Endothelial cell of umbilical vein (primary cell): Measurements from ENCODE around the gene PTCH1. TPM values are rescaled to one million over a fixed set of nuclear protein-coding genes. Genes with fewer than 3 reads are reported as not detected.

Experiments used
- BruUV-seq: library from RNA; stranded (reverse); fragments of 400-500 nt; replicated peaks from 2 replicates; lab custom pipeline; 2021; lab: Mats Ljungman, UMichigan
- CTCF ChIA-PET: fragments of 300-600, 350-600 bp; sonication (Branson Sonifier 250); formaldehyde crosslinking; loops from one replicate; lab custom pipeline; 2021; ENCODE audit warnings: antibody characterized with exemption, inconsistent platforms; lab: Charles Lee
- POLR2A ChIA-PET: fragments of 300-600, 350-600 bp; sonication (Branson Sonifier 250); formaldehyde crosslinking; loops from one replicate; lab custom pipeline; 2021; ENCODE audit warnings: antibody characterized with exemption, inconsistent platforms; lab: Charles Lee
- DNase-seq: peaks from one replicate; pipeline ENCODE4 v3.0.0-alpha.2; 2011; ENCODE audit warnings: low read depth, low spot score
- FAIRE-seq: peaks from 2 replicates; lab custom pipeline; 2011; peaks lifted over from hg19 to GRCh38; lab: Jason Lieb, UNC
- H2AFZ ChIP-seq: 2 replicates; pipeline ENCODE4 v1.6.0; 2012; ENCODE audit warnings: low read depth, low read length, control low read depth, inconsistent platforms
- H3K27ac ChIP-seq: 2 replicates; pipeline ENCODE4 v1.5.1; 2011; ENCODE audit warnings: low read depth, mild to moderate bottlenecking, control low read depth, low read length, moderate library complexity; ENCODE audit not compliant: insufficient read depth
- H3K27me3 ChIP-seq, 2 experiments: 2 replicates each; pipeline versions ENCODE4 v1.6.0 to v1.6.1; 2011; ENCODE audit warnings: low read length in 2 of 2, mixed read lengths in 1 of 2; ENCODE audit not compliant: control insufficient read depth in 2 of 2, insufficient read depth in 2 of 2
- H3K36me3 ChIP-seq, 2 experiments: 2 replicates in 1 of 2; 3 replicates in 1 of 2; pipeline ENCODE4 v1.5.1; 2011; ENCODE audit warnings: low read length in 2 of 2, mild to moderate bottlenecking in 1 of 2, moderate library complexity in 1 of 2; ENCODE audit not compliant: control insufficient read depth in 2 of 2, insufficient read depth in 2 of 2; ENCODE audit errors: extremely low read depth in 1 of 2
- H3K4me1 ChIP-seq: 3 replicates; pipeline ENCODE4 v1.5.1; 2011; ENCODE audit warnings: mild to moderate bottlenecking, low read length; ENCODE audit not compliant: control insufficient read depth, insufficient read depth; ENCODE audit errors: extremely low read depth
- H3K4me2 ChIP-seq: 2 replicates; pipeline ENCODE4 v1.6.1; 2011; ENCODE audit warnings: low read length, control low read depth, mixed read lengths; ENCODE audit not compliant: insufficient read depth
- H3K4me3 ChIP-seq, 3 experiments: fragments of 200-600 bp in 1 of 3; sonication (generic), shearing (Covaris generic) in 1 of 3; replicated peaks in 1 of 3; 2 replicates each; pipeline ENCODE4 v1.5.1; 2011 to 2016; ENCODE audit warnings: control low read depth in 3 of 3, low read length in 3 of 3, mild to moderate bottlenecking in 2 of 3, inconsistent platforms in 1 of 3, low read depth in 1 of 3, moderate library complexity in 1 of 3; ENCODE audit not compliant: insufficient read depth in 1 of 3
- H3K79me2 ChIP-seq: 2 replicates; pipeline ENCODE4 v1.6.0; 2012; ENCODE audit warnings: low read length, inconsistent platforms; ENCODE audit not compliant: control insufficient read depth, insufficient read depth
- H3K9ac ChIP-seq: replicated peaks from 2 replicates; pipeline ENCODE3; 2011; ENCODE audit warnings: low read length, control low read depth; ENCODE audit not compliant: insufficient read depth; ENCODE audit errors: extremely low read depth
- H3K9me1 ChIP-seq: replicated peaks from 3 replicates; pipeline ENCODE4 v1.6.0; 2011; ENCODE audit warnings: mild to moderate bottlenecking, low read length; ENCODE audit not compliant: control insufficient read depth, insufficient read depth; ENCODE audit errors: extremely low read depth
- H3K9me3 ChIP-seq: replicated peaks from 2 replicates; pipeline ENCODE4 v1.5.1; 2012; ENCODE audit warnings: low read length, inconsistent platforms; ENCODE audit not compliant: control insufficient read depth, insufficient read depth
- H4K20me1 ChIP-seq: replicated peaks from 2 replicates; pipeline ENCODE3; 2011; ENCODE audit warnings: mild to moderate bottlenecking, low read length; ENCODE audit not compliant: control insufficient read depth, insufficient read depth; ENCODE audit errors: extremely low read depth
- CTCF ChIP-seq, 2 donors: IDR thresholded peaks; 1 replicate in 1 of 2; 2 replicates in 1 of 2; pipeline ENCODE4 v1.5.1; 2011; ENCODE audit warnings: low read length in 2 of 2, mild to moderate bottlenecking in 2 of 2, moderate library complexity in 2 of 2, control low read depth in 1 of 2, inconsistent platforms in 1 of 2, low read depth in 1 of 2; ENCODE audit not compliant: insufficient read depth in 1 of 2; ENCODE audit errors: extremely low read depth in 1 of 2
- EZH2 ChIP-seq: IDR thresholded peaks from 2 replicates; pipeline ENCODE4 v1.6.1; 2012; ENCODE audit warnings: borderline replicate concordance, low read depth, mild to moderate bottlenecking, moderate library complexity, low read length, inconsistent platforms; ENCODE audit not compliant: severe bottlenecking
- FOS ChIP-seq: IDR thresholded peaks from 2 replicates; pipeline ENCODE4 v1.6.1; 2011; ENCODE audit warnings: mild to moderate bottlenecking, low read length, moderate library complexity, borderline replicate concordance; ENCODE audit not compliant: insufficient read depth
- GATA2 ChIP-seq: IDR thresholded peaks from 2 replicates; pipeline ENCODE4 v1.7.0; 2011; ENCODE audit warnings: low read depth, mild to moderate bottlenecking, moderate library complexity, mixed read lengths, low read length; ENCODE audit not compliant: insufficient read length, insufficient read depth
- JUN ChIP-seq: IDR thresholded peaks from 2 replicates; pipeline ENCODE4 v1.6.1; 2011; ENCODE audit warnings: borderline replicate concordance, low read depth; ENCODE audit not compliant: insufficient read length, insufficient read depth
- MAX ChIP-seq: IDR thresholded peaks from 2 replicates; pipeline ENCODE4 v1.6.1; 2011; ENCODE audit not compliant: insufficient read depth, insufficient read length
- MYC ChIP-seq: IDR thresholded peaks from one replicate; pipeline ENCODE4 v1.6.1; 2011; ENCODE audit warnings: mild to moderate bottlenecking, low read depth, low read length
- POLR2A ChIP-seq: IDR thresholded peaks from 2 replicates; pipeline ENCODE4 v1.6.1; 2012; ENCODE audit warnings: low read depth, mild to moderate bottlenecking, control low read depth, low read length
- POLR2AphosphoS5 ChIP-seq: IDR thresholded peaks from 2 replicates; pipeline ENCODE4 v1.6.1; 2012; ENCODE audit warnings: low read depth, mild to moderate bottlenecking, control low read depth, low read length, moderate library complexity; ENCODE audit not compliant: insufficient read depth
- dilution Hi-C: fragments of 300-500 bp; cut with MboI; formaldehyde crosslinking; loops from one replicate; pipeline ENCODE4 v1.15.0; 2019; ENCODE audit warnings: low sequenced_read_pairs; ENCODE audit not compliant: extremely low pct_ligation_motif_present
- intact Hi-C: fragments of 100-400 bp; cut with micrococcal nuclease; formaldehyde crosslinking; loops from one replicate; pipeline ENCODE4 v1.10.0; 2022
- polyA plus RNA-seq, 4 experiments: library from polyadenylated mRNA; depleted of rRNA in 3 of 4; stranded (reverse) in 3 of 4; unstranded in 1 of 4; fragments of >200 nt; gene quantifications; 2 replicates each; pipeline versions ENCODE4 v1.2.1 to v1.2.3, GENCODE V29; 2011 to 2012; ENCODE audit warnings: missing spikeins in 1 of 4
- total RNA-seq: library from RNA; stranded (reverse); gene quantifications from 2 replicates; pipeline ENCODE4 v1.2.3, GENCODE V29; 2021

Gene PTCH1
- total and polyA plus RNA-seq, 2 donors (not counting 3 experiments of a cell fraction or from before 2014, with no cell fraction given): 3.9 to 12.1 TPM

- intact Hi-C loops: no loop called here
- peaks cover 36% of the 10 kb centered on the region for H3K4me1 ChIP-seq
- FAIRE-seq: no peak
- H3K27ac ChIP-seq: no peak overlapping the region
- no peak for DNase-seq
- ChIA-PET CTCF (no interaction called here), POLR2A (no interaction called here)
- BruUV-seq: no TSS peak
- no peak overlapping the region for H3K9ac ChIP-seq
- H3K4me2 ChIP-seq: no peak overlapping the region
- TF ChIP-seq POLR2AphosphoS5 (no peak), MAX (no peak), GATA2 (no peak), EZH2 (no peak), POLR2A (no peak), MYC (no peak), FOS (no peak), CTCF (IDR thresholded peaks at IDR 0.05; ENCODE audit: extremely low read depth in 1 of 2, insufficient read depth in 1 of 2, low read depth in 1 of 2, low read length in 2 of 2) (no peak), JUN (no peak)
- no peaks in the 10 kb centered on the region for H3K79me2 ChIP-seq
- H3K36me3 ChIP-seq: no peaks in the 10 kb centered on the region
- H4K20me1 ChIP-seq: no peaks in the 10 kb centered on the region
- no peak overlapping the region for H3K4me3 ChIP-seq
- no peaks in the 10 kb centered on the region for H3K9me1 ChIP-seq
- H3K9me3 ChIP-seq: no peaks in the 10 kb centered on the region
- H2AFZ ChIP-seq: no peak overlapping the region
- dilution Hi-C loops: no loop called here
- H3K27me3 ChIP-seq: peaks cover 0 to 2% of the 10 kb centered on the region in 2 experiments
Measured at GRCh38 chr9:95512709-95513095, 4.1 kb downstream of the PTCH1 start.
